ENCODE measurements around the gene ZNF507.
"Not testable (repeated sequence)": the region's sequence is repeated elsewhere in the genome, so short reads cannot be mapped to it uniquely, and the experiment has no call there.

ZNF507 gene

DNA sequence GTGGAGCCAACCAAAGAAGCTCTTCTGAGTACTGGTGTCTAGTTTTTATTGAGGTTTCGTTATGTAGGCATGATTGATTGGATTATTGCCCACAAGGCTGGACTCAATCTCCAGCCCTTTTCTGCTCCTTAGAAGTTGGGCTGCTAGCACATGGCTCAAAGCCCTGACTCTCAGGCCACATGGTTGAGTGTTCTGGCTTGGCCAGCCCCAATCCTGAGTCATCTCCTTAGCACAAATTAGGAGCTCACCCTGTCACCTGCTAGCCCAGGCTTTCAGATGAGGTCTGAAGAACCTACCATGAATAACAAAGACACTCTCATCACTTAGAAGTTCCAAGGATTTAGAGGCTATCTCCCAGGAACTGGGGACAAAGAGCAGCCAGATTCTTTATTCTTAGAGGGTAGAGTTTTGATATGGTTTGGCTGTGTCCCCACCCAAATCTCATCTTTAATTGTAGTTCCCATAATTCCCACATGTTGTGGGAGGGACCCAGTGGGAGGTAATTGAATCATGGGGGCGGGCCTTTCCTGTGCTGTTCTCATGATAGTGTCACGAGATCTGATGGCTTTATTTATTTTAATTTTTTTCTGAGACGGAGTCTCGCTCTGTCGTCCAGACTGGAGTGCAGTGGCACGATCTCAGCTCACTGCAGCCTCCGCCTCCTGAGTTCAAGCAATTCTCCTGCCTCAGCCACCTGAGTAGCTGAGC is 71.5 kb downstream of the ZNF507 start:
- DNase-seq, result no peak

DNA sequence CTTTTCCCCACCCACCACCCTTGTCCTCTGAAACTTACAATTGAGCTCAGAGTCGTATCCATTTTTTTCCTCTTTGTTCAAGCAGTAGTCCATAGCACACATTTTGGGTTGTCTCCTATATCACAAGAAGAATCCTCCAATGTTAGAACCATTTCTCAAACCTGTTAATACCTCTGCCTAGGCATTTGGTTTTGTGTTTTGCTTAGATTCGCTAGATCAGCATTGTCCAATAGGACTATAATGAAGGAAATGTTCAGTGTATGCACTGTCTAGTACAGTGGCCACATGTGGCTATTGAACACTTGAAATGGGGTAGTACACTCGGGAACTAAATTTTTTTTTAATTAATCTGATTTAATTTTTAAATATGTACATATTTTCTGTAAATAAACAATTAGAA is 72.7 kb downstream of the ZNF507 start:
- no peak for DNase-seq

DNA sequence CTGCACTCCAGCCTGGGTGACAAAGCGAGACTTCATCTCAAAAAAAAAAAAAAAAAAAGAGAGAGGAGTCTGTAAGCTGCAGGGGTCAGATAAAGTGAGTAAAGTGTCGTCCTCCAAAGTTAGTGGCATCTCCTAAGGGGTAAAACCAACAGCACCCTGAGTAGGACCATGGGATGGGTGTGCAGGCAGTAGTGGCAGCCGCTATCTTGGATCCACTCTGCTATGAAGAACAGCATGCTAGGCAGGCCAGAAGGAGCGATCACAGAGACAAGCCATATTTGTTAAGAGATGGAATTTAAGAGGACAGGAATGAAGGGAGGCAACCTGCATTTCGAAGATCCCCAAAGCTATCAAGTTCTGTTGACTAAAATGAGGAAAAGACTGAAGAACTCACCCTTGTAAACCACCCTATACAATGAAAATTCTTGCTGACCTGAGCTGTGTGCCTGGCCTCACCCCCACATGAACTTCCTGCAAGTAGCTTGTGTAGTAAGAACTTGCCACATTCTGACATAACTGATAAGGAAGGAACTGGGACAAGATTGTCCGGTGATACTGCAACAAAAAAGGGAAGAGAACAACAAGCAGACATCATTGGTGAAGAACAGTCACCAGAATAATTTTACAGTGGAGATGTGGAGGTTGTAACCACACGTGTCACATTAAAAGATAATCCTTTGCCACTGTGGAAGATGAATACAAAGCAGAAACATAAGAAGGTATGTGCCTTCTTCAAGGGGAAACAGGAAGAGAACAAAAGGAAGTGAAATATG is 76.4 kb downstream of the ZNF507 start:
- no peak for DNase-seq

DNA sequence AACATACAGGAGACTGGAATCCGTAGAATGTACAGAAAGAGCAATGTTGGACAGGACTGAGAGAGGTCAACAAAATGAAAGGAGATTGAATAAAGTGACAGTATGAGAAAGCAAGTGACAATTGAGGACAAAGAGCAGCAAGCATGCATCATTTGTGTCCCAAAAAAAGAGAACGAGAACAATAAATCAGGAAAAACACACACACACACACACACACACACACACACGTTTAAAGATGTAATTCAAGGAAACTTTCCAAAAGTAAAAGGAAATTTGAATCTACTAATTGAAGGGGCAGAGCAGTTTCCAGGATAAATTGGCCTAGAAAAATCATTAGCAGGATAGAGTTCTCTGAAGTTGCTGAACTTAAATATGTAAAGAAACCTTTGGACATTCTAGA is 77.0 kb downstream of the ZNF507 start:
- DNase-seq, result no peak

DNA sequence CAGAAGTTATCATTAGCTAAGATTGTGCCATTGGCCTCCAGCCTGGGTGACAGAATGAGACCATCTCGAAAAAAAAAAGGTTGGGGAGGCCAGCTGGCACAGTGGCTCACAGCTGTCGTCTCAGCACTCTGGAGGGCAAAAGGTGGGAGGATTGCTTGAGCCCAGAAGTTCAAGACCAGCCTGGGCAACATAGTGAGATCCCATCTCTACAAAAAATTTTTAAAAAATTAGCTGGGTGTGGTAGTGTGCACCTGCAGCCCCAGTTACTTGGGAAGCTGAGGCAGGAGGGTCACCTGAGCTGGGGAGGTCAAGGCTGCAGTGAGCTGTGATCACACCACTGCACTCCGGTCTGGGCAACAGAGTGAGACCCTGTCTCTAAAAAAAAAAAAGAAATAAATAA is 78.5 kb downstream of the ZNF507 start:
- DNase-seq, result not testable (repeated sequence)

DNA sequence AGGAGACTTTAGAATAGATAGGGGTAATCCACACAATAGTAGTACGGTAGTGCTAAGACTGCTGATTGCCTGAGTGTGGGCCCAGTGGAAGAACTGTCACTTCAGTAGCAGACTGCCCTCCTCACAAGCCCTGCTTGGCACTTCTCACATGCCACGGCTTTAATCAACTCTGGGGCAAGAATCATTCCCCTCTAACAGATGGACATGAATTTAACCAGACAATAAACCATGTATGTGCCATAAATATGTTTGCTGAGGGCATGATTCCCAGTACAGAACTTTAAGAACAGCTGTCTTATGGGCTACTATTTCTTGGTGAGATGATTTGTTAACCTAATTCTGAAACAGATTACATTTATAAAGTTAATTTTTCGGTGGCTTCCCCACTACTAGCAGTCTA is 82.1 kb downstream of the ZNF507 start:
- no peak for DNase-seq

DNA sequence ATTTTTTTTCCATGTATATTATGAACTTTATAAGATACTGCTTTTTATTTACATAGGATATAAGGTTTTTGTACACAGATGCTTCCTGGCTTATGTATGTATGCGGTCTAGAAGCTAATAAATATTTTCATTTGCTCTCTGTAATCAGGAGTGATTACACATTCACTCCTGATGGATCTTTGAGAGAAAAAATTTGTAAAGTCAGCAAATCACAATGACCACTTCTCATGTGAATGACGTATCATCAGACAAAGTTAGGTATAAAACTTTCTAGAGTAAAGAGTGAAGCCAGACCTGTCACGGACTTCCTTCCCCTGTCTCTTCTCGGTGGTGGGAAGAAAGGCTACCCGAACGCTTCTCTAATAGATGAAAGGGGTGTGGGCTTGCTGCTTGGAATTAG is 91.3 kb downstream of the ZNF507 start:
- DNase-seq, result no peak

DNA sequence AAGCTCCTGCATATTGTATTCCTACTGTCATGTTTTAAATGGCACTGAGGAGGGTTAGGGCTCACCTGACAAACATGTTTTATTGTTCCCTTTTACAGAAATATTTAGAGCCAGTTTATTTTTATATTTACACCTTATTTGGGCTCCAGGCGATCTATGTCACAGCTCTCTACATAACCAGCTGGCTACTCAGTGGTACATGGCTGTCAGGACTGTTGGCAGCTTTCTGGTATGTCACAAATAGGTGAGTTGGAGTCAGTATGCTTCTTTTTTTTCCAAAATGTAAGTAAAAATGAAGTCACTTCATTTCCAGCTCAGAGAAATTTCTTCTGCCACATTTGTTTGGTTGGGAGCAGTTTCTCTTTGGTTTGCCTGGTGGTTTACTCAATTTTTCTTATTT is 91.7 kb downstream of the ZNF507 start:
- no peak for DNase-seq
